DND-41 (cell line): ENCODE results near the gene TRPC3.

Experiments
- ATAC-seq: fragments of 200-7000 bp; cut with Tn5 transposase; 3 replicates; pipeline ENCODE4 v1.9.1; 2021; ENCODE audit warnings: low read depth; ENCODE audit not compliant: insufficient read depth
- DNase-seq: peaks from one replicate; pipeline ENCODE4 v3.0.0-alpha.2; 2020
- H2AFZ ChIP-seq: 2 replicates; pipeline ENCODE4 v1.6.0; 2012; ENCODE audit warnings: low read depth, low read length
- H3K27ac ChIP-seq: 2 replicates; pipeline ENCODE4 v1.5.1; 2012; ENCODE audit warnings: low read length, inconsistent platforms
- H3K27me3 ChIP-seq: fragments of 200-600 bp; sonication (generic); 2 replicates; pipeline ENCODE4 v1.6.0; 2012; ENCODE audit warnings: low read length, mild to moderate bottlenecking, inconsistent platforms; ENCODE audit not compliant: insufficient read depth, poor library complexity
- H3K36me3 ChIP-seq: 2 replicates; pipeline ENCODE4 v1.5.1; 2012; ENCODE audit warnings: low read length, inconsistent platforms; ENCODE audit not compliant: insufficient read depth
- H3K4me1 ChIP-seq: 2 replicates; pipeline ENCODE4 v1.5.1; 2012; ENCODE audit warnings: mild to moderate bottlenecking, low read length; ENCODE audit not compliant: insufficient read depth
- H3K4me2 ChIP-seq: 2 replicates; pipeline ENCODE4 v1.6.0; 2012; ENCODE audit warnings: mild to moderate bottlenecking, moderate library complexity, low read length, inconsistent platforms; ENCODE audit not compliant: insufficient read depth
- H3K4me3 ChIP-seq, 2 experiments: fragments of 200-600 bp in 1 of 2; shearing (Covaris generic) in 1 of 2; 2 replicates each; pipeline ENCODE4 v1.5.1; 2012 to 2016; ENCODE audit warnings: inconsistent platforms in 2 of 2, low read length in 2 of 2, mild to moderate bottlenecking in 2 of 2, low read depth in 1 of 2, moderate library complexity in 1 of 2
- H3K79me2 ChIP-seq: 2 replicates; pipeline ENCODE4 v1.6.0; 2012; ENCODE audit warnings: low read length, inconsistent platforms; ENCODE audit not compliant: insufficient read depth
- H3K9ac ChIP-seq: 2 replicates; pipeline ENCODE4 v1.6.0; 2012; ENCODE audit warnings: low read depth, mild to moderate bottlenecking, inconsistent platforms, low read length, moderate library complexity
- H3K9me3 ChIP-seq: 2 replicates; pipeline ENCODE4 v1.5.1; 2012; ENCODE audit warnings: low read length, moderate library complexity, mild to moderate bottlenecking, inconsistent platforms; ENCODE audit not compliant: insufficient read depth, severe bottlenecking
- H4K20me1 ChIP-seq: 2 replicates; pipeline ENCODE4 v1.6.0; 2012; ENCODE audit warnings: low read length; ENCODE audit not compliant: insufficient read depth
- EZH2 ChIP-seq: IDR thresholded peaks from 3 replicates; pipeline ENCODE4 v1.6.1; 2012; ENCODE audit warnings: borderline replicate concordance, low read depth, mild to moderate bottlenecking, moderate library complexity, low read length, inconsistent platforms; ENCODE audit not compliant: severe bottlenecking
- TF ChIP-seq, protein P1 (sequence below): IDR thresholded peaks from 2 replicates; pipeline ENCODE4 v1.5.1; 2012; ENCODE audit warnings: borderline replicate concordance, low read length, moderate library complexity, mild to moderate bottlenecking; ENCODE audit not compliant: poor library complexity, severe bottlenecking; ENCODE audit errors: extremely low read depth

The TRPC3 gene

DNA sequence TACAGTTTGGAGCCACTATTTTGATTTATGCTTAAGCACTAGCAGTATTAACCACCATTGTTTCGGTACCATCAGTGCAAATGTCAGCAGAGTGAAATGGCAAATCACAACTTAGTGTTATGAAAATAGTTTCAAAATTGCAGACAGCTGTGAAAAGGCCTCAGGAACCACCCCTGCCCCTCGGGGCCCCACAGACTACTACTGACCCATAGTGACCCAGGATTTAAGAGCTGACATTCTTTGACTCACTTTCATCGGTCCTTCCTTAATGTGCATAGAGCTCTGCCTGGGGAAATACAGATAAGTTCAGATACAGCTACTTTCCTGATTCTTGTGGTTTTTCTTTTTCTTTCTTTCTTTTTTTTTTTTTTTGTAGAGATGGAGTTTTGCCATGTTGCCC is 78.3 kb downstream of the TRPC3 start:
- ATAC-seq (no peak), DNase-seq (no peak)
- no peak overlapping the region for H3K27ac ChIP-seq

DNA sequence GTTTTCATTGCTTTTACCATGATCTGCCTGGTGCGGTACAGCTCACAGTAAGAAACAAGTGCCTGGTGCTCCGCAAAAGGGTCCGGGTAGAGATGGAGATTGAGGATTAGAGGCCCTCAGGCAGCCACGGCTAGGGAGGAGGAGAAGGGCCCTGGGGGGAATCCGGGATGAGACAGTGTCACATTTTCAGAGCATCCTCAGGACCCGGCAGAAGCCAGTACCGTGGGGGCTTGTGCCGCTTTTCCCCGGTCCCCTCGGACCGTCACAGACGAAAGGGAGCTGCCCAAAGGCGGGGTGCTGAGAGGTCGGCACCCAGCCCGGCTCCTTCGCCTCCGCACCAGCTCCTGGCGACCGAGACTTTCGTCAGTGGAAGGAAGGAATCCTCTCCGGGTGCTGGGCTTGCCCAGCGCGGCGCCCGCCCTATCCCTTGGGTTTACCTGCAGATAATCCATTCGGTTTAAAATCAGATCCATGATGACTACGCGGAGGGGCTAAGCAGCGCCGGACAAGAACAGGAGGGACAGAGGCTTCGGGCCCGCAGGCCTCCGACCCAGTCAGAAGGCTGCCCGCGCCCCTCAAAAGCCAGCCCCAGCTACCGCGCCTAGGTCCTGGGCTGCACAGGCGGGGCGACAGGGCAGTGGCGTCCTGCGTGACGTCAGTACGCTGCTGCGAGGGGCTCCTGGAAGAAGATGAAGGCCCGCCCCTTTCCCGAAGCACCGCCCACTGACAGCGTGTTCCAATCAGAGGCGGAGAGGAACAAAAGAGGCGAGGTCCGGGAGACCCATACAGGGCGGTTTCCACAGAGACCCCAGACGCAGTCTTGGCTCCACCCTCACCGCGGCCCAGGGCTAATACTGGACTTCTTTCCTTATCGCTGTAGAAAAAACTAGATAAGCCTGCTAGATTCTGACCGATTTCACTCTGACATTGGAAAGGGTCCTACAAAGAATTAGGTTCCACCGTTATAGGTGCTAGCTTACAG is 81.7 kb downstream of the TRPC3 start, which contains the start of gene BBS7:
BBS7 (minus strand) TSS at position 634 of the 982 bp plus-strand sequence; CDS start at position 473, 161 bp downstream.
- H3K79me2 ChIP-seq: no peaks in the 10 kb centered on the region
- H3K4me3 ChIP-seq: peak within 1 kb of the TSS; percentile 46 to 65; a peak in 3 of 4 replicates
- H3K4me1 ChIP-seq: peaks cover 20% of the 10 kb centered on the region
- peak within 1 kb of the TSS; percentile 57 for H3K9ac ChIP-seq
- H3K9me3 ChIP-seq: no peaks in the 10 kb centered on the region
- ATAC-seq: peak; percentile 97
- peak within 1 kb of the TSS; percentile 82 for H3K4me2 ChIP-seq
- no peaks in the 10 kb centered on the region for H4K20me1 ChIP-seq
- no peaks in the 10 kb centered on the region for H3K27me3 ChIP-seq
- H3K27ac ChIP-seq: peak within 1 kb of the TSS; percentile 14; the same call in 1 of the 2 replicates
- peak; percentile 99 for DNase-seq
- TF ChIP-seq EZH2: no peak
- TF ChIP-seq, protein P1, sequence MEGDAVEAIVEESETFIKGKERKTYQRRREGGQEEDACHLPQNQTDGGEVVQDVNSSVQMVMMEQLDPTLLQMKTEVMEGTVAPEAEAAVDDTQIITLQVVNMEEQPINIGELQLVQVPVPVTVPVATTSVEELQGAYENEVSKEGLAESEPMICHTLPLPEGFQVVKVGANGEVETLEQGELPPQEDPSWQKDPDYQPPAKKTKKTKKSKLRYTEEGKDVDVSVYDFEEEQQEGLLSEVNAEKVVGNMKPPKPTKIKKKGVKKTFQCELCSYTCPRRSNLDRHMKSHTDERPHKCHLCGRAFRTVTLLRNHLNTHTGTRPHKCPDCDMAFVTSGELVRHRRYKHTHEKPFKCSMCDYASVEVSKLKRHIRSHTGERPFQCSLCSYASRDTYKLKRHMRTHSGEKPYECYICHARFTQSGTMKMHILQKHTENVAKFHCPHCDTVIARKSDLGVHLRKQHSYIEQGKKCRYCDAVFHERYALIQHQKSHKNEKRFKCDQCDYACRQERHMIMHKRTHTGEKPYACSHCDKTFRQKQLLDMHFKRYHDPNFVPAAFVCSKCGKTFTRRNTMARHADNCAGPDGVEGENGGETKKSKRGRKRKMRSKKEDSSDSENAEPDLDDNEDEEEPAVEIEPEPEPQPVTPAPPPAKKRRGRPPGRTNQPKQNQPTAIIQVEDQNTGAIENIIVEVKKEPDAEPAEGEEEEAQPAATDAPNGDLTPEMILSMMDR: no peak
- peaks cover 15% of the 10 kb centered on the region; the same call in 1 of the 2 replicates for H3K36me3 ChIP-seq
- peak within 1 kb of the TSS; percentile 71 for H2AFZ ChIP-seq

More for the DNA sequence above, 78.3 kb downstream of the TRPC3 start:
- Histone ChIP-seq H3K9me3 (no peaks in the 10 kb centered on the region), H3K36me3 (no peaks in the 10 kb centered on the region), H3K79me2 (no peaks in the 10 kb centered on the region), H4K20me1 (no peaks in the 10 kb centered on the region), H3K9ac (no peak overlapping the region), H3K4me2 (no peak overlapping the region), H3K4me1 (peaks cover 19% of the 10 kb centered on the region), H2AFZ (no peak overlapping the region), H3K27me3 (peaks cover 8% of the 10 kb centered on the region), H3K4me3 (no peak overlapping the region)
- TF ChIP-seq EZH2: no peak
- TF ChIP-seq, protein P1: no peak

- DNase-seq (no peak), ATAC-seq (no peak)
- Histone ChIP-seq H3K36me3 (peaks cover 29% of the 10 kb centered on the region; the same call in 1 of the 2 replicates), H4K20me1 (no peaks in the 10 kb centered on the region), H3K79me2 (no peaks in the 10 kb centered on the region), H3K4me3 (no peak overlapping the region), H3K9me3 (no peaks in the 10 kb centered on the region), H3K4me2 (no peak overlapping the region), H2AFZ (no peak overlapping the region), H3K27me3 (no peaks in the 10 kb centered on the region), H3K9ac (no peak overlapping the region), H3K4me1 (peaks cover 3% of the 10 kb centered on the region), H3K27ac (no peak overlapping the region)
- no peak for TF ChIP-seq EZH2
- TF ChIP-seq, protein P1: no peak
Observed at GRCh38 chr4:121863799-121864198, 88.1 kb downstream of the TRPC3 start.
